ENCODE measurements around the gene TNXB.

- TF ChIP-seq, protein P1, sequence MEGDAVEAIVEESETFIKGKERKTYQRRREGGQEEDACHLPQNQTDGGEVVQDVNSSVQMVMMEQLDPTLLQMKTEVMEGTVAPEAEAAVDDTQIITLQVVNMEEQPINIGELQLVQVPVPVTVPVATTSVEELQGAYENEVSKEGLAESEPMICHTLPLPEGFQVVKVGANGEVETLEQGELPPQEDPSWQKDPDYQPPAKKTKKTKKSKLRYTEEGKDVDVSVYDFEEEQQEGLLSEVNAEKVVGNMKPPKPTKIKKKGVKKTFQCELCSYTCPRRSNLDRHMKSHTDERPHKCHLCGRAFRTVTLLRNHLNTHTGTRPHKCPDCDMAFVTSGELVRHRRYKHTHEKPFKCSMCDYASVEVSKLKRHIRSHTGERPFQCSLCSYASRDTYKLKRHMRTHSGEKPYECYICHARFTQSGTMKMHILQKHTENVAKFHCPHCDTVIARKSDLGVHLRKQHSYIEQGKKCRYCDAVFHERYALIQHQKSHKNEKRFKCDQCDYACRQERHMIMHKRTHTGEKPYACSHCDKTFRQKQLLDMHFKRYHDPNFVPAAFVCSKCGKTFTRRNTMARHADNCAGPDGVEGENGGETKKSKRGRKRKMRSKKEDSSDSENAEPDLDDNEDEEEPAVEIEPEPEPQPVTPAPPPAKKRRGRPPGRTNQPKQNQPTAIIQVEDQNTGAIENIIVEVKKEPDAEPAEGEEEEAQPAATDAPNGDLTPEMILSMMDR (IDR thresholded peaks at IDR 0.05): no peak
- TF ChIP-seq POLR2AphosphoS5 (IDR thresholded peaks at IDR 0.05; ENCODE audit: insufficient read depth in 1 of 2, low read depth in 1 of 2): no peak
Observed at GRCh38 chr6:32139590-32139989, 30.5 kb upstream of the TNXB start.
